HG03025 (cell line): ENCODE results near the gene LSG1.
"Not testable (repeated sequence)": the region's sequence is repeated elsewhere in the genome, so short reads cannot be mapped to it uniquely, and the experiment has no call there.

ENCODE experiments used
- ATAC-seq: cut with Tn5 transposase; IDR thresholded peaks from one replicate; pipeline ENCODE4 v1.9.1; 2021; ENCODE audit warnings: mild to moderate bottlenecking, moderate library complexity; ENCODE audit not compliant: unreplicated experiment, low FRiP score

Gene LSG1

DNA sequence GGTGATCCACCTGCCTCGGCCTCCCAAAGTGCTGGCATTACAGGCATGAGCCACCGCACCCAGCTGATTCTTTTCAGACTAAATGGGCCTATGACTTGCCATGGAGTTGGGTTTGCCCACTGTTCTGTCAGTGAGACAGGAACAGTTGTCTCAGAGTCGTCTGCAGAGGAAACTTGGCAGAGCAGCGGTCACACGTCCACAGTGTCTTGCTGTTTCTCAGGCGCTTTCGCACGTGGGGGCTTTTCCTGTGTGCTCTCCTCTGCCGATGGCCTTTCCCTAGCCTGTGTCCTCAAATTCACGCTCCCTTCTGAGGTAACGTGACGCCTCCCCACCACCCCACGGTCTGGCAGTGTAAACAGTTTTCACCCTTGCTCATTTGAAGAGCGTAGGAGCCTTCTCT is 50.0 kb downstream of the LSG1 start:
- no peak for ATAC-seq

DNA sequence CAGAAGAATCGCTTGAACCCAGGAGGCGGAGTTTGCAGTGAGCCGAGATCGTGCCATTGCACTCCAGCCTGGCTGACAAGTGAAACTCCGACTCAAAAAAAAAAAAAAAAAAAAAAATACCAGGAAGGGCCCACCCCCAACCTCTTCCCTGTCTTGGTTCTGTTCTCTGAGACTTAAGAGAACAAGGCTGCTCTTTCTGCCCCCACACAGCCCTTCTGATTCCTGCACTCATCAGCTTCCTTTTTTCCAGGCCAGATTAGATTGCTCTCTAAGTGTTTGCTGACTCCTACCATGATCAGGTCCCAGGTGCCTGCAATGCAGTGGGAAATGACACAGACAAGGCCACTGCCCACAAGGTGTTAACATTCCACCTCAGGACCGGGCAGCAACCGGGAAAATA is 51.8 kb downstream of the LSG1 start:
- no peak for ATAC-seq

DNA sequence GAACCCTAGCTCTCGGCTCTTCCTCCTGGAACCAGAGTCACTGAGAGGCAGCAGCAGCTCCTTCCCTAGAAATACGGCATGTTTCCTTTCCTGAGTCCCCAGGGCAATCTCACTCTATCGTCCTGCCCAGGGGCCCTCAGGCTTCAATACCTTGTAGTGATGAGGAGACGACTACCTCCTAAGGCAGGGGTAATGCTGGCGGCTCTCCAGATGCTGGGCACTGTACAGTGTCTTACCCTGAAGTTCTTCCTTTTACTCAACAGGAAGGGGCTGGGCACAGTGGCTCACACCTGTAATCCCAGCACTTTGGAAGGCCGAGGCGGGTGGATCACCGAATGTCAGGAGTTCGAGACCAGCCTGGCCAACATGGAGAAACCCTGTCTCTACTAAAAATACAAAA is 52.2 kb downstream of the LSG1 start:
- no peak for ATAC-seq

DNA sequence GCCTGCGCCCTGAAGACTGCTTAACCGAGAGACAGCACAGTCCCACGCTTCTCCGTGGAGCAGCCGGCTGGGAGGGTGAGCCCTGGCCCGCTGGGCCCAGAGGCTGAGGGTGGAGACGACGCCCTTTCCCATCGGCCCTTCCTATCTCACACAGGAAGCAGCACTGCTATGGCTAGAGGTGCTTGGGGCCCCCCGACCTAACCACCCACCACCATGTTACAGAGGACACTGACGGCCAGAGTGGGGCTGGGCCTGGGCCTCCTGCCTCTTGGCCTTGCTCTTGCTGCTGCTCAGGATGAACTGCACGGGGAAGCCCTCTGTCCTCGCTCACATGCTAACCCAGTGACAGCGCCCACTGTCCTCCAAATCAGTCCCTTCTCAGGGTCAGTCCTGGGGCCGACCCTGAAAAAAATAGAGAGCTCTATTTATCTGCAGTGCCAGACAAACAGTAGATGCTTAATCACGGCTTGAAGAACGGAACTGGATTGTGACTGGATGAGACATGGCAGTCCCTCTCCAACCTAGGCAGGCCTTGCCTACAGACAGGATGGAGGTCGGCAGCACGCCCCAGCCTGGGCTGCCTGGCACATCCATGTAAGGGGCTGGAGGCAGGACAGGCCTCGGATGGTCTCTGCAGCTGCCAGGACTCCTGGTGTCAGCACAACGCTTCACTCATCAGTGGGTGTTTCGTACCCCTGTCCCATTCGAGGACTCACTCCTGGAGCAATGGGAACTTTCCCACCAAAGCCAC is 53.0 kb downstream of the LSG1 start:
- no peak for ATAC-seq

DNA sequence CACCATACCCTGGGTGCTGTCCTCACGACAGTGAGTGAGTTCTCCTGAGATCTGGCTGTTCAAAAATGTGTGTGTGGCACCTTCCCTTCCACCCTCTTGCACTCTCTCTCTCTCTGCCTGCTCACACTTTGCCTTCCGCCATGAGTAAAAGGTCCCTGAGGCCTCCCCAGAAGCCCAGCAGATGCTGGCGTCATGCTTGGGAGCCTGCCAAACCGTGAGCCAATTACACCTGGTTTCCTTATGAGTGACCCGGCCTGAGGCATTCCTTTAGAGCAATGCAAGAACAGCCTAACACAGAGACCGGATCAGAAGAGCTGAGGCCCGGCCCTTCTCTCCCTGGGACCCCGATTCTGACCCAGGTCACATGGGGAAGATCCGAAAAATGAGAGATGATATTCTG is 54.2 kb downstream of the LSG1 start:
- no peak for ATAC-seq

DNA sequence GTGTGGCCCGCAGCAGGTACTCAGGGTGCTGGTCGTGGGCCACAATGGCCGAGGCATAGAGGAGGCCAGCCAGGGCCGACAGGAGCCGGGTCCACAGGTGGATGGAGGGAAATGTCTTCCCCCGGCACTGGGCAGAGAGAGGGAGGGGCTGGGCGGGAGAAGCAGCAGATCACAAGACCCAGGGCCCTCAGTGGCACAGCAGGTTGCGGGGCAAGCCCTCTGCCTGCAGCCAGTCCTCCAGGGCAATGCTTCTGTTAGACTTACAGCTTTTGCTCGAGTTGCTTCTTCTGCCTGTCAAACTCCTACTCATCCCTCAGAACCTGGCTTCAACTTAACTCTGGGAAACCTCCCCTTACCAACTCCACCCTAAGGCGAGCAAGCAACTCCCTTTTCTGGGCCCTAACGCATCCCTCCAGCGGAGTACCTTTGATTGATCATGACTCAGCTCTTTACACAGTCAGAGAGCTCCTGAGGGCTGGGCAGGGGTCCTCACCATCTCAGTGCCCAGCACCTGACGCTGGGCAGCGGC is 54.8 kb downstream of the LSG1 start:
- no peak for ATAC-seq

DNA sequence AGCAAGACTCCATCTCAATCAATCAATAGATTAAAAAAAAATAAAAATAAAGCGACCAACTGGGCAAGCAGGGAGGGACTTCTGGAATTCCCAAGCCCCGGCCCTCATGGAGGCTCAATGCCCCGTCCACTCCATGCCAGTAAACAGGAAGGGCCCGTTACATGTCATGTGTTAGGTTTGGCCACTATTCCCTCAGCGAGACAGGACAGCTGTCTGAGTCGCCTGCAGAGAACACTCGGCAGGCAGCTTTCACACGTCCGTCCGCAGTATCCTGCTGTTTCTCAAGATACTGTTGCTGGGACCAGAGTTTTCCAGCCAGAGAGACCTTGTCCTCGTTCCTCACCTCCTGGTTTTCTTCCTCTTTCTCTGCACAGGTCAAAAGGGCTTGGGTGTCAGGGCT is 56.8 kb downstream of the LSG1 start:
- no peak for ATAC-seq

DNA sequence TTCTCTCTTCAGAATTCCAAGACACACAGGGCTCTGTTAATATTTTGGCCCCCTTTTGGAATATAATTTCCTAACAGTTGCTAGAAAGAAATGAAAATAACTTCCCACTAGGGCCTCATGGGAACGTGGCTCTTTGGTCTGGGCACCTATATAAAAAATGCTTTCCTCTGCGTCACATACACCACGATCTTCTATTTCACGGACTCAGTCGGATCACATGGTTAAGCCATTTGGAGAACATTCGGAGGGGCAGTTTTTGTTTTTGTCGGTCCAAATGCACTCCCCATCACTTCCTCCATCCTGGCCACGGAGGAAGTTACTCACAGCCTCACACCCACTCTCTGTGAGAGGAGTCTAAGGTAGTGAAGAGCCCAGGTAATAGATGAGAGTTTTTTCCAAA is 59.8 kb downstream of the LSG1 start:
- no peak for ATAC-seq

DNA sequence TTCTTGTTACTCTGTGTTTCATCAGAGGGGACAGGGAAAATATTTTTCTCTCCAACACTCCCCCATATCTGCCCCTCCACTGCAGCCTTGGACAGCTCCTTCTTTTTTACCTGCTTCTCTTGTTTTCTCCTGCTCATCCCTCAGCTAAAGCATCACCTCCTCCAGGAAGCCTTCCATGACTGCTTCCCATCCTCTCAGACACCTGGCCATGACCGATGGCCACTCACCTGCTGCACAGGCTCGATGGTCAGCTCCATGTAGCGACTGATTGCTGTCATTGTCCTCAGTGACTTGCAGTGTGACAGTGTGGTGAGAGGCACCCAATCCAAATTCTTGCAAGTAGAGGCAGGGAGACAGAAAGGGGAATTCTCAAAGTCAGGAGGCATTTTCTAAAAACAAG is 61.3 kb downstream of the LSG1 start:
- no peak for ATAC-seq

DNA sequence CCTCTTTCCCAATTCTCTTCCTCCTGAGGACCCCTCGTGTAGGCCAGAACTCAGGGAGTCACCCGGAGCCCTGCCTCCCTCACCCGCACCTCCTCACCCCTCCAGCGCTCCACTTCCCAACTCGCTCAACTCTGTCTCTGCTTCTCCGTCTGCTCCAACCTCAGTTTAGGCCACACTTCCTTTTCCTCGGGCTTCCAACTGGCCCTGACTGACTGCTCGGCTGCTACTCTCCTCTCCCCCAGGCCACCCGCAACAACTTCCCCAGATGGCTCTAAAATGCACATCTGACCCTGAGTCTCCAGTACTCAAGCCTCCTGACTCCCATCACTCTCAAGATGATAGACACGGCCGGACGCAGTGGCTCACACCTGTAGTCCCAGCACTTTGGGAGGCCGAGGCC is 62.4 kb downstream of the LSG1 start:
- ATAC-seq, result no peak

DNA sequence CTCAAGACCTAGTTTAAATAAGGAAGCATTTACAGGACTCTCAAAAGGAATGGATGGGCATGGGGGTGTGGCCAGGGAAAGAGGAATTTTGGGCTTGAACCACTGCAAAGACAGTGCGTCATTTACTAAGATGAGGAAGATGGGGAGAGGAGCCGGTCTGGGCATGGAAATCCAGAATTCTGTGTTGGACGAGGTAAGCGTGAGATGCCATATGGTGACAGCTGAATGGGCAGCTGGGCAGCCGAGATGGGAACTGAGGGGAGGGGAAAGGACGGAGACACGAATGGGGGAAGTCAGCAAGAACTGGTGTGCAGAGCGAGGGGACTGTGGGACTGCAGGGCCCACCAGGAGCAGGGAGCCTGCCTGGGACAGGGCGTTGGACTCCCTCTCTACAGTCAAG is 63.0 kb downstream of the LSG1 start:
- no peak for ATAC-seq

DNA sequence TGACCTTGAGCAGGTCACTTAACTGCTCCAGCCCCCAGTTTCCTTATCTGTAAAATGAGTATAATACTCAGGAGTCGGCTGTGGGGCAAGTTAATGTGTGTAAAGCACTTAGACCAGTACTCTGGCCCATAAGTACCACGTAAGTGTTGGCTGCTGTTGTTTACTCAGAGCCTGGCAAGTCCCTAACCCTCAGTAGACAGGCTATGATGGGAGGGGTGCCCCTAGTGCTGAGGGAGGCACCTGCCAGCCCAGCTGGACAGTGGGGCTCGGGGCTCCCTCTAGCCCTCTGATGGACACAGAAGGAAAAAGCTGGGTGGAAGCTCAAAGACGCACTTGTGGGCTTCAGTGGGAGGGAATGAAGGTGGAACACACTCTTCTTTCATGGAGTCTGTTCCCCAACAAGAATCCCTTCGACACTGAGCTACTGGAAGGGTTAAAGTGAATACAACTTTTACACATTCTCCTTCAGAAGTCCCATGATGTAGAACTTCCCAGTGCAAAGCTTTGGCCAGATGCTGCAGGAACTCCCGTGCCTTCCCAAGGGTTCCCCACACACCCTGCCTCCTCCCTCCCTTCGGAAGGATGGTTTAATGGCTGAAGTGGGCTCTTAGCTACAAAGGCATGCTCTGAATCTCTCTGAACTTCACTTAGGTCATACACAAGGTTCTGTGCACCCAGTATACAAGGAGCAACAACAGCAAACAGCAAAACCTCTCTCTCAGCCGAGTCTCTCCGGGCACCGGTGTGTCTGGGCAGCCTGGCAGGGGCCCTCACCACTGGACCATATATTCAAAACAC is 64.2 kb downstream of the LSG1 start:
- ATAC-seq, result no peak

DNA sequence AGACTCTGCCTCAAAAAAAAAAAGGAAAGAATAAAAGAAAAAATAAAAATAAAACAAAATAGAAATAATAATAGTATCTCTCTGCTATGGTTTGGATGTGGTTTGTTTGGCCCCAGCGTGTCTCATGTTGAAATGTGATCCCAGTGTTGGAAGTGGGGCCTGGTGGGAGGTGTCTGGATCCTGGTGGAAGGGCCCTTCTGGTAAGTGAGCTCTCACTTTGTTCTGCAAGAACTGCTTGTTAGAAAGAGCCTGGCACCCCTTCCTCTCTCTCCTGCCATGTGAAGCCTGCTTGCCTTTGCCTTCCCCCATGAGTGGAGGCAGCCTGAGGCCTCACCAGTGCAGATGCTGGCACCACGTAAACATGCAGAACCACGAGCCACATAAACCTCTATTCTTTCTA is 65.0 kb downstream of the LSG1 start:
- no peak for ATAC-seq

DNA sequence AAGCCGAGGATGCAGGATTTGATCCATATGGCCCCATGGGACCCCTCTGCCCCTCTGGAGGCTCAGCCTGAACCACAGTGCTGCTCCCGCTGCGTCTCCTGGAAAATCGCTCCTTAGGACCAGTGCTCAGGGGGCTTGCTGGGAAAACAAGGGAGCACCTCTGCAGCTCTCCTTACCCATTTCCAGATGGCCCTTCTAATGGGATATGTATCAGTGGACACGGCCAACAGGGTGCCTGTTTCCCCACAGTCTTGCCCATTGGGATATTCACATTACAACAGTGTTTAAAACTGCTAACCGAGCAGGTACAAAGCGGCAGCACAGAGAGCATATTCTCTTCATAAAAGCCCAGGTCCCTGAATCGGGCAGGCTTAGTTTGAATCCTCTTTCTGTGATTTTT is 65.8 kb downstream of the LSG1 start:
- no peak for ATAC-seq

DNA sequence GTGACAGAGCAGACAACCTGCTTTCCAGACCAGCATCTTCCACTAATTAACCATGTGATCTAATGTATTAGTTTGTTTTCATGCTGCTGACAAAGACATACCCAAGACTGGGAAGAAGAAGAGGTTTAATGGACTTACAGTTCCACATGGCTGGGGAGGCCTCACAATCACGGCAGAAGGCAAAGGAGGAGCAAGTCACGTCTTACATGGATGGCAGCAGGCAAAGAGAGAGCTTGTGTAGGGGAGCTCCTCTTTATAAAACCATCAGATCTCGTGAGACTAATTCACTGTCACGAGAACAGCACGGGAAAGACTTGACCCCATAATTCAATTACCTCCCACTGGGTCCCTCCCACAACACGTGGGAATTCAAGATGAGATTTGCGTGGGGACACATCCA is 66.7 kb downstream of the LSG1 start:
- ATAC-seq, result not testable (repeated sequence)

DNA sequence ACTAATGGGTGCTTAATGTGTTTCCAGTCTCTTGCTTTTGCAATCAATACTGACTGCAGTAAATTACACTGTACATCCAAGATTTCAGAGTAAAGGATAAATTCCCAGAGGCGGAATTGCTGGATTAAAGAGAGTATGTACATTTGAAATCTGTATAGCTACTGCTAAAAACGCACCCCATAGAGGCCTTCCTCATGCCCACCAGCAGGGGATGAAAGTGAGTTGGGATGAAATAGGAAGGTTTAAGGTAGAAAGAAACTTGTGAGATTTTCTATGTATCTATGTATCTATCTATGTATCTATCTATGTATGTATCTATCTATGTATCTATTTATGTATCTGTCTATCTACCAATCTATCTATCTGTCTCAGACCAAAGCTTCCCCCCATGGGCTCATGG is 67.2 kb downstream of the LSG1 start:
- ATAC-seq, result no peak

DNA sequence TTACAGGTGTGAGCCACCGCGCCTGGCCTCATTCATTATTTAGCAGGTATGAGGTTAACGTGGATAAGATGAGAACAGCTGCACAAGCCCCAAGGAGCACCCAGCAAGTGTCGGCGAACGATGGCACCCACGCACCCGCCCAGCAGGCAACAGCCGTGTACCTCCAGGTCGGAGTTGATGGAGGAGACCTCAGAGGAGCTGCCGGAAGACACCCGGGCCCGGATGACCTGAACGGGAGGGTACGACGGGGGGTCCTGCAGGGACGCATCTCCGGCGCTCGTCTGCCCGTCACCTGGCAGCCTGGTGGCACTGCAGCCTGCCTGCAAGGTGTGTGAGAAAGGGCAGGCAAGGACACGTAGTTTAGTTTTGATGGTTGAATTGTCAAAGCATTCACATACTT is 67.9 kb downstream of the LSG1 start:
- ATAC-seq, result no peak

DNA sequence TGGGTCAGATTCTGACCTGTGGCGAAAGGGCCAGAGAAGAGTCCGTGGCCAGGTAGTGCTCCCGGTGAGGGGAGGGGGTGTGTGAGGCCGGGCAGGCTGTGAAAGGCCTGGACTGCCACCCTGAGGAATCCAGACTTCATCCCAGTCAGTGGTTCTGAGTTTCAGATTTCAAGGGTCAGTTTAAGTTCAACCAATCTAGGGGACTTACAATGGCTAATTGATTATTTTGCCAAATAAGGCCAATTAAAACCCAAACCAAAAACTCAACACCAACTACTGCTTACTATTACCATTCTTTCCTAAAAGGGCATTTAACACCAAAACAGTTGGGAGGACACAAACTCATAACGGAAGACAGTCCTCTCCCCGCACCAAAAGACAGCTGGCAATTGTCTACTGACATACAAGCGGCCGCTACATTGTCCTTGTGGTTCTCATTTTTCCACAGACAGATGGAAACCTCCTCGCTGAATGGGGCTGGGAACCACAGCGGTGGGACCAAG is 69.3 kb downstream of the LSG1 start:
- no peak for ATAC-seq

DNA sequence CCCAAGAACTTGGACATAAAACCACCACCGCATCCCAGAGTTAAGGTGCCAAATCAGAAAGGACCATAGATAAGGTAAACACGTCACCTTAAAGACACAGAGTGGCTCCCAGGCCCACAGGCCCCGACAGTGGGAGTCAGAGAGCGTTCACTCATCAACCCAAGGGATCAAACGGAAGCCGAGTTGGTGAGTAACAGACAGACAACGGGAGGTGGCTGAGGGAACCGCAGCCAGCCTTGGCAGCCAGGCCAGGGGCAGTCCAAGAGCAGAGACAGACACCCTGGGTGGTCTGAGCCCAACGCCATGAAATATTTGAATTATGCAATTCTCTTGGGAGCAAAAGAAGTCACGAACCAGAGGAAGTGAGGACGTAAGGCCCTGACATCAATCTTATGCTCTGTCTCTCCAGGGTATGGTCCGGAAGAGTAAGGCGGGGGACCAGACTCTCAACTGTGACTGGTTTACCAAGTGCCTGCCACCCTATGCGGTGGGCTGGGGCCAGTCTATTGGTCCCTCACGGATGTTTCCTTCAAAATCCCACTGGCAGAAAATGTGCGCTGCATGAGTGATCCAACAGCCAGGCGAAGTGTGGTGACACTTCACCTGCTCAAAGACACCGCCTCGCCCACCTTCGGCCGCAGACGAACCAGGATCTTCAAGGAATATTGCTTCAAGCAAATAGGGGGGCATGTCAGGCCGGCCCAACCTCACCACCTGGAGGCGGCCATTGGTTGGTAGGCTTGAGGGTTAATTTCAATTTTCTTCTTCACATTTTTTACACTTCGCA is 73.0 kb downstream of the LSG1 start:
- no peak for ATAC-seq

DNA sequence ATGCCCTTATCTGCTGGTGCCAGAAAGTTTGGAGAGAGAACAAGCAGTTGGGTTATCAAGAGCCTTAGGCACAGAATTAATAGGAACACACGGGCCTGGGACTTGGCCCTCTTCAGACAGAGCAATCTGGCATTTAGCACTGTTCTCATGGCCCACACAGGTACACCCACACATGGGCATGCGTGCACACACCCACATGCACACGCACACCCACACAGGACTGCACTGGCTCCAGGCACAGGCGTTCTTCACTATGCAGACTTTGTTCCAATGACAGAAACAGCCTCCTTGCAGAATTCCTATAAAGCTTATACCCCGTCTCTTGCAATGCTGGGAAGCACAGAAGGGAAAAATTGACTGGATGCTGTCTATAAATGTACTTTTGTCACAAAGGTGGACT is 75.1 kb downstream of the LSG1 start:
- no peak for ATAC-seq
